ENCODE data around the gene MACROD2. TPM values are rescaled to one million over a fixed set of nuclear protein-coding genes. Genes with fewer than 3 reads are reported as not detected.

MACROD2 gene
- total RNA-seq, 1 donor from 2014 or later = 2.5 TPM

DNA sequence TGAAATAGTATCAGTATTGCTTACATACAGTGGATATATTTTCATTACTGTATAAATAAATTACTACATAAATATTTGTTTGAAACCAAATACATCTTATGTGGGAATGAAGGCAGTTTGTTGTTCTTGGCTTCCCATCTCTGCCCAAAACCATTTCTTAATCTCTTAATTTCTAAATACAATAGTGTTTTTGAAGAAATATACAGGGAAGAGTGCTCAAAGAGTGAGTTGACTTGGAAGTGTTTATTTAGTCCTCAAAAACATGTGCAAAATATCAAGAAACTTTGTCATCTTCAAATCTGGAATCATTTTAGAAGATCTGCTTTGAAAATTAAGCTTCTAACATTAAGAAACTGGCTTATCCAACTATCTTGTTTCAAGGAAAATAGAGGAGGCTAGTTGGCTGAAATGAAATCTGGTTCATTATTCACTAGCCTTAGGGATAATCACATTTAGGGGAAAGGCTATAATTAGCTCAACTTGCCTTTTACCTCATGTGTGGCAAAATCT, 601.9 kb downstream of the MACROD2 start:
- DNase-seq (ENCODE audit: extremely low spot score, unreplicated experiment) = no peak
- H3K27me3 Mint-ChIP-seq (ENCODE audit: unreplicated experiment) = no peaks in the 10 kb centered on the region
- H3K36me3 Mint-ChIP-seq (ENCODE audit: unreplicated experiment) = no peaks in the 10 kb centered on the region
- no peaks in the 10 kb centered on the region for H3K4me1 Mint-ChIP-seq (ENCODE audit: unreplicated experiment)
- H3K4me3 Mint-ChIP-seq (ENCODE audit: unreplicated experiment) = no peak overlapping the region
- no peak overlapping the region for H3K27ac Mint-ChIP-seq (ENCODE audit: unreplicated experiment)
- no peak for TF ChIP-seq CTCF (IDR thresholded peaks at IDR 0.05)
- no peaks in the 10 kb centered on the region for H3K9me3 Mint-ChIP-seq (ENCODE audit: unreplicated experiment)

GRCh38 chr20:14599613-14600012, 604.3 kb downstream of the MACROD2 start:
- TF ChIP-seq CTCF (IDR thresholded peaks at IDR 0.05) = no peak
- H3K27ac Mint-ChIP-seq (ENCODE audit: unreplicated experiment) = no peak overlapping the region
- no peaks in the 10 kb centered on the region for H3K36me3 Mint-ChIP-seq (ENCODE audit: unreplicated experiment)
- no peak overlapping the region for H3K4me3 Mint-ChIP-seq (ENCODE audit: unreplicated experiment)
- no peaks in the 10 kb centered on the region for H3K9me3 Mint-ChIP-seq (ENCODE audit: unreplicated experiment)
- H3K27me3 Mint-ChIP-seq (ENCODE audit: unreplicated experiment) = no peaks in the 10 kb centered on the region
- DNase-seq (ENCODE audit: extremely low spot score, unreplicated experiment) = no peak
- no peaks in the 10 kb centered on the region for H3K4me1 Mint-ChIP-seq (ENCODE audit: unreplicated experiment)

GRCh38 chr20:14600527-14600926, 605.2 kb downstream of the MACROD2 start:
- Mint-ChIP-seq H3K27ac (ENCODE audit: unreplicated experiment) (no peak overlapping the region), H3K4me3 (ENCODE audit: unreplicated experiment) (no peak overlapping the region), H3K27me3 (ENCODE audit: unreplicated experiment) (no peaks in the 10 kb centered on the region), H3K36me3 (ENCODE audit: unreplicated experiment) (no peaks in the 10 kb centered on the region), H3K9me3 (ENCODE audit: unreplicated experiment) (no peaks in the 10 kb centered on the region), H3K4me1 (ENCODE audit: unreplicated experiment) (no peaks in the 10 kb centered on the region)
- TF ChIP-seq CTCF (IDR thresholded peaks at IDR 0.05) = no peak
- no peak for DNase-seq (ENCODE audit: extremely low spot score, unreplicated experiment)

GRCh38 chr20:14604143-14604542, 608.8 kb downstream of the MACROD2 start:
- H3K27me3 Mint-ChIP-seq (ENCODE audit: unreplicated experiment) = no peaks in the 10 kb centered on the region
- H3K9me3 Mint-ChIP-seq (ENCODE audit: unreplicated experiment) = peaks cover 3% of the 10 kb centered on the region
- no peak for DNase-seq (ENCODE audit: extremely low spot score, unreplicated experiment)
- H3K27ac Mint-ChIP-seq (ENCODE audit: unreplicated experiment) = no peak overlapping the region
- TF ChIP-seq CTCF (IDR thresholded peaks at IDR 0.05) = no peak
- no peak overlapping the region for H3K4me3 Mint-ChIP-seq (ENCODE audit: unreplicated experiment)
- no peaks in the 10 kb centered on the region for H3K4me1 Mint-ChIP-seq (ENCODE audit: unreplicated experiment)
- H3K36me3 Mint-ChIP-seq (ENCODE audit: unreplicated experiment) = no peaks in the 10 kb centered on the region

GRCh38 chr20:14609328-14610221, 614.3 kb downstream of the MACROD2 start:
- no peaks in the 10 kb centered on the region for H3K4me1 Mint-ChIP-seq (ENCODE audit: unreplicated experiment)

More at GRCh38 chr20:14609328-14610221, 614.3 kb downstream of the MACROD2 start:
- Mint-ChIP-seq H3K36me3 (ENCODE audit: unreplicated experiment) (no peaks in the 10 kb centered on the region), H3K9me3 (ENCODE audit: unreplicated experiment) (peaks cover 3% of the 10 kb centered on the region), H3K27ac (ENCODE audit: unreplicated experiment) (no peak overlapping the region), H3K4me3 (ENCODE audit: unreplicated experiment) (no peak overlapping the region), H3K27me3 (ENCODE audit: unreplicated experiment) (no peaks in the 10 kb centered on the region)
- no peak for TF ChIP-seq CTCF (IDR thresholded peaks at IDR 0.05)
- DNase-seq (ENCODE audit: extremely low spot score, unreplicated experiment) = no peak

All from osteocyte (in vitro differentiated cells).